SK-N-SH (cell line): ENCODE results near the gene AMZ1. TPM values are rescaled to one million over a fixed set of nuclear protein-coding genes. Genes with fewer than 3 reads are reported as not detected.

Experiments used
- CTCF ChIA-PET: fragments of 300-600, 350-600 bp; formaldehyde crosslinking; extraction: SDS; loops from one replicate; lab custom pipeline; 2021; lab: Yijun Ruan, JAX
- POLR2A ChIA-PET: fragments of 350-600 bp; sonication (Branson Sonifier 250); formaldehyde crosslinking; extraction: SDS; loops from one replicate; lab custom pipeline; 2020; ENCODE audit warnings: antibody characterized with exemption, inconsistent platforms; lab: Yijun Ruan, JAX
- DNase-seq: peaks from one replicate; pipeline ENCODE4 v3.0.0; 2012
- H2AFZ ChIP-seq: fragments of 200-600 bp; sonication (generic); 2 replicates; pipeline ENCODE4 v1.8.1; 2016; ENCODE audit warnings: antibody characterized with exemption, mild to moderate bottlenecking, low read depth
- H3F3A ChIP-seq: fragments of 200-600 bp; sonication (generic); replicated peaks from 2 replicates; pipeline ENCODE3; 2016; ENCODE audit warnings: antibody characterized with exemption, mild to moderate bottlenecking; ENCODE audit not compliant: insufficient read depth
- H3K27ac ChIP-seq, 2 experiments: fragments of 200-500 bp in 1 of 2; fragments of 200-600 bp in 1 of 2; sonication (Bioruptor generic) in 1 of 2; sonication (generic), shearing (Covaris generic) in 1 of 2; 2 replicates each; pipeline versions ENCODE4 v1.5.1 to v1.6.1; 2014 to 2016; ENCODE audit warnings: low read depth in 2 of 2, inconsistent platforms in 1 of 2, low read length in 1 of 2, mild to moderate bottlenecking in 1 of 2, mixed read lengths in 1 of 2
- H3K27me3 ChIP-seq: fragments of 200-600 bp; sonication (generic), shearing (Covaris generic); 2 replicates; pipeline ENCODE4 v1.6.1; 2016; ENCODE audit warnings: mixed run types; ENCODE audit not compliant: insufficient read depth
- H3K36me3 ChIP-seq, 2 experiments: fragments of 200-500 bp in 1 of 2; fragments of 200-600 bp in 1 of 2; sonication (Bioruptor generic) in 1 of 2; sonication (generic) in 1 of 2; replicated peaks in 1 of 2; 2 replicates each; pipeline versions ENCODE3 to v1.5.1; 2014 to 2016; ENCODE audit warnings: low read length in 1 of 2, mild to moderate bottlenecking in 1 of 2; ENCODE audit not compliant: insufficient read depth in 2 of 2, control insufficient read depth in 1 of 2
- H3K4me1 ChIP-seq, 2 experiments: fragments of 200-500 bp in 1 of 2; fragments of 200-600 bp in 1 of 2; sonication (Bioruptor generic) in 1 of 2; sonication (generic), shearing (Covaris generic) in 1 of 2; 2 replicates each; pipeline versions ENCODE4 v1.5.1 to v1.6.1; 2014 to 2016; ENCODE audit warnings: low read depth in 1 of 2, low read length in 1 of 2, mixed run types in 1 of 2; ENCODE audit not compliant: insufficient read depth in 2 of 2, control insufficient read depth in 1 of 2
- H3K4me2 ChIP-seq: fragments of 200-600 bp; sonication (generic), shearing (Covaris generic); 2 replicates; pipeline ENCODE4 v1.6.1; 2017; ENCODE audit warnings: mixed run types
- H3K4me3 ChIP-seq, 2 experiments: fragments of 200-500 bp in 1 of 2; fragments of 200-600 bp in 1 of 2; sonication (Bioruptor generic) in 1 of 2; sonication (generic), shearing (Covaris generic) in 1 of 2; 2 replicates each; pipeline versions ENCODE4 v1.5.1 to v1.8.1; 2014 to 2016; ENCODE audit warnings: low read depth in 2 of 2, inconsistent platforms in 1 of 2, low read length in 1 of 2, mild to moderate bottlenecking in 1 of 2, mixed read lengths in 1 of 2, moderate library complexity in 1 of 2
- H3K79me2 ChIP-seq: fragments of 200-600 bp; sonication (generic); 2 replicates; pipeline ENCODE4 v1.8.1; 2017; ENCODE audit warnings: mild to moderate bottlenecking; ENCODE audit not compliant: insufficient read depth
- H3K9ac ChIP-seq: fragments of 200-600 bp; sonication (generic); 2 replicates; pipeline ENCODE4 v1.6.1; 2017; ENCODE audit warnings: mixed run types
- H3K9me2 ChIP-seq: fragments of 200-600 bp; sonication (generic); 2 replicates; pipeline ENCODE4 v1.6.1; 2017; ENCODE audit warnings: mixed run types
- H3K9me3 ChIP-seq: fragments of 200-600 bp; sonication (generic); 2 replicates; pipeline ENCODE4 v1.6.1; 2017; ENCODE audit warnings: mixed run types, mild to moderate bottlenecking, moderate library complexity
- H4K20me1 ChIP-seq: fragments of 200-600 bp; sonication (generic); 2 replicates; pipeline ENCODE4 v1.6.1; 2017; ENCODE audit warnings: mild to moderate bottlenecking, mixed run types; ENCODE audit not compliant: insufficient read depth
- CHD2 ChIP-seq: fragments of 150-350 bp; IDR thresholded peaks from 2 replicates; pipeline ENCODE4 v1.6.1; 2018; ENCODE audit warnings: low read length; ENCODE audit not compliant: partially characterized antibody
- ELF1 ChIP-seq: IDR thresholded peaks from 2 replicates; pipeline ENCODE4 v1.4.0; 2012
- EP300 ChIP-seq, 2 experiments: IDR thresholded peaks; 2 replicates each; pipeline versions ENCODE4 v1.4.0 to v1.6.1; 2012; ENCODE audit warnings: borderline replicate concordance in 1 of 2, low read depth in 1 of 2, low read length in 1 of 2
- EZH2phosphoT487 ChIP-seq: fragments of 200-600 bp; sonication (generic); IDR thresholded peaks from 2 replicates; pipeline ENCODE4 v1.6.1; 2017; ENCODE audit warnings: low read depth, mixed run types, mild to moderate bottlenecking, antibody characterized with exemption, moderate library complexity, borderline replicate concordance
- FOXJ3 ChIP-seq: sonication (generic); formaldehyde crosslinking; IDR thresholded peaks from 2 replicates; pipeline ENCODE4 v1.5.1; 2020; ENCODE audit warnings: mild to moderate bottlenecking, missing genetic modification reagents
- GATA2 ChIP-seq: sonication (generic); formaldehyde crosslinking; IDR thresholded peaks from 2 replicates; pipeline ENCODE4 v1.5.0; 2020; ENCODE audit warnings: mild to moderate bottlenecking, missing genetic modification reagents
- MEF2A ChIP-seq: IDR thresholded peaks from 2 replicates; pipeline ENCODE4 v1.4.0; 2012; ENCODE audit warnings: low read depth, borderline replicate concordance
- MXI1 ChIP-seq: IDR thresholded peaks from 2 replicates; pipeline ENCODE4 v1.6.1; 2012; ENCODE audit warnings: mild to moderate bottlenecking, low read depth, low read length, improper control_type of control experiment
- RAD21 ChIP-seq: IDR thresholded peaks from 2 replicates; pipeline ENCODE4 v1.6.1; 2012; ENCODE audit warnings: mild to moderate bottlenecking, low read length
- RCOR1 ChIP-seq: fragments of 150-350 bp; IDR thresholded peaks from 2 replicates; pipeline ENCODE4 v1.6.1; 2017; ENCODE audit warnings: antibody characterized with exemption, low read length
- RFX5 ChIP-seq: IDR thresholded peaks from 2 replicates; pipeline ENCODE4 v1.6.1; 2012; ENCODE audit warnings: mild to moderate bottlenecking, improper control_type of control experiment, low read length
- WGBS: methylation state at CpG from one replicate; pipeline ENCODE4 v1.1.6; 2017; ENCODE audit warnings: low lambda C conversion rate; 5-methylcytosine and 5-hydroxymethylcytosine counted together
- polyA plus RNA-seq, 3 experiments: library from polyadenylated mRNA; depleted of rRNA; stranded (reverse); fragments of >200 nt; gene quantifications; 2 replicates each; pipeline ENCODE4 v1.2.3, GENCODE V29; 2012
- TF ChIP-seq, protein P1 (sequence below): IDR thresholded peaks from 2 replicates; pipeline ENCODE4; 2012
- TF ChIP-seq, protein P2 (sequence below): IDR thresholded peaks from 2 replicates; pipeline ENCODE4 v1.4.0; 2012; ENCODE audit warnings: low read depth, borderline replicate concordance

Gene AMZ1
- polyA plus RNA-seq, 1 of the 3 experiments (the other 2 are of a cell fraction), result 0.15 TPM

DNA sequence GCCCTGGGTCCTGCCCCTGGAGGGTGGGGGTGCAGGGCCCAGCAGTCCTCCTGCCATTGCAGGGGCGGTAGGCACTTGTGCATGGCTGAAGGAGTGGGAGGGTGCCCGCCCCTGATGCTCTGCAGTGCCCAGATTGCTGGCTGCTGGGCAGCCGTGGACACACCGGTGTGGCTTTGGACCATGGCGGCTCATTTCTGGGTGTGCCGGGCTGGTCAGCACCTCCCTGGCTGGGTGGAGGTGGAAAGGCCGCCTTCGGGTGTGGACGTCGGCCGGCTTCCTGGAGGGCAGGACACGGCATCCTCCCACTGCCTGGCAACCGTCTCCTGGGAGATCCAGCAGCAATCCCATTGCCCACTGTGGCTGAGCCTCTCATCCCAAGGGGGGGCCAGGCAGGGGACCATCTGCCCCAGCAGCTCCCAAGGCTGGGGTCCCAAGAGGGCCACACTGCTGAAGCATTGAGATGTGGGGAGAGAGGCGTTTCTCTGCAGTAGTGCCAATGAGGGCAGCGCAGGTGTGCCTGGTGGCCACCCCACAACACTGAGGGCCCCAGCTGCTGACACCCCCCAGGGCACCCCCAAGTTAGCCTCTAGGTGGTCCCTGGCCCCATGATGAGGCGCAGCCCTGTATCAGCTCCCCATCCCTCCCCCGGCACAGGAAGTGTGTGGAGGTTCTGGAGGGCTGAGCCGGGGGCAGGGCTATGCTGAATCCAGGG lies 43.3 kb upstream of the AMZ1 start:
- no peaks in the 10 kb centered on the region for H3K9me2 ChIP-seq
- 0 out of 2 replicates have a peak, but pooled peaks have one; percentile 17 for TF ChIP-seq RFX5
- no peak for TF ChIP-seq RAD21
- WGBS, result 68% methylated on average over 9 of the region's 18 CpGs
- H3K27me3 ChIP-seq, result no peaks in the 10 kb centered on the region
- no peak overlapping the region for H2AFZ ChIP-seq
- H3K4me3 ChIP-seq, result no peak overlapping the region
- no peaks in the 10 kb centered on the region for H3F3A ChIP-seq
- POLR2A ChIA-PET, result interaction anchor here (1.0 to 2.2 kb wide), 4 partner anchors 10 to 193 kb away, joined by 4 to 8 read pairs (median 8); partner anchors contain the start of gene TTYH3
- H3K36me3 ChIP-seq, result peaks cover 14 to 29% of the 10 kb centered on the region in 2 experiments
- peak; percentile 74 for DNase-seq
- H3K9ac ChIP-seq, result no peak overlapping the region; the same call in 1 of the 2 replicates
- peaks cover 93% of the 10 kb centered on the region for H4K20me1 ChIP-seq
- H3K27ac ChIP-seq, result peak overlapping the region; percentile 42 to 98
- H3K4me2 ChIP-seq, result peak overlapping the region; percentile 59
- no peaks in the 10 kb centered on the region for H3K9me3 ChIP-seq
- H3K4me1 ChIP-seq, result peaks cover 36 to 80% of the 10 kb centered on the region in 2 experiments
- CTCF ChIA-PET, result interaction anchor here (0.6 to 5.9 kb wide), 22 partner anchors 8 to 193 kb away, joined by 3 to 54 read pairs (median 5); partner anchors contain the start of gene TTYH3
- peaks cover 87% of the 10 kb centered on the region for H3K79me2 ChIP-seq

DNA sequence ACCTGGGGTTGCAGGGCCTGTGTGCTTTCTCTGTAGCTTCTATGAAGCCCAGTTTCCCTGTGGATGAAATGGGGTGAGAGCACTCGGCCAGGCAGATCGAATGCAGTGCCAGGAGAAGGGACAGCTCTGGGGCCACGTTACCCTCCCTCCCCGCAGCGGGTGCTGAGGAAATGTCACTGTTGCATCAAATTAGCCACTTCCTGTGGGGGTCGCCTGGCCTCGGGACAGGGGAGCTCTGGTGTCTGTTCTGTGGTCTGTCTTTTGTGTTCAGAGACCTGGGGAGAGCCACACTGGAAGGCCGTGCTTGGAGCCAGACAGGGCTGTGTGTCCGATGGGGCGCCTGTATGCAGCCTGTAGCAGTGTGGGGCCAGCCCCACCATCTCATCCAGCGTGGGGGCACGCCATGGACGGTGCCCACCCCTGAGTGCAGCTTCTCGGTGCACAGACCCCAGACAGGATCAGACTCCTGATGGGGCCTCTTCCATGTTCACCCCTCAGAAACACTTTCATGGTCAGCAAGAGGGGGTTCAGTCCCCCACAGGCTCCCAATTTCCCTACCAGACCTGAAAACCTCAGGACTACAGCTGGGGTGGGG lies 42.6 kb upstream of the AMZ1 start:
- WGBS, result 41% methylated on average over 14 of the region's 14 CpGs
- Histone ChIP-seq H3K9me2 (no peaks in the 10 kb centered on the region), H3K27ac (peak overlapping the region; percentile 42 to 98), H3K9ac (no peak overlapping the region; the same call in 1 of the 2 replicates), H3K27me3 (no peaks in the 10 kb centered on the region), H3K4me1 (peaks cover 33 to 74% of the 10 kb centered on the region in 2 experiments), H3K36me3 (peaks cover 20 to 29% of the 10 kb centered on the region in 2 experiments), H2AFZ (no peak overlapping the region), H4K20me1 (peaks cover 86% of the 10 kb centered on the region), H3F3A (no peaks in the 10 kb centered on the region), H3K79me2 (peaks cover 80% of the 10 kb centered on the region), H3K4me3 (no peak overlapping the region), H3K4me2 (peak overlapping the region; percentile 59), H3K9me3 (no peaks in the 10 kb centered on the region)
- TF ChIP-seq CHD2 (peak; percentile 82), ELF1 (no peak), EP300 (IDR thresholded peaks at IDR 0.05; ENCODE audit: borderline replicate concordance in 1 of 2, low read depth in 1 of 2, low read length in 1 of 2) (peak in 1 of 2 experiments; percentile 89; a peak in 2 of 4 replicates), RCOR1 (peak; percentile 86), GATA2 (peak; percentile 45; the same call in 1 of the 2 replicates), EZH2phosphoT487 (no peak), FOXJ3 (CRISPR knock-in tag) (peak; percentile 89), MXI1 (peak; percentile 90), RFX5 (no peak), MEF2A (no peak), RAD21 (peak; percentile 35)
- TF ChIP-seq, protein P1, sequence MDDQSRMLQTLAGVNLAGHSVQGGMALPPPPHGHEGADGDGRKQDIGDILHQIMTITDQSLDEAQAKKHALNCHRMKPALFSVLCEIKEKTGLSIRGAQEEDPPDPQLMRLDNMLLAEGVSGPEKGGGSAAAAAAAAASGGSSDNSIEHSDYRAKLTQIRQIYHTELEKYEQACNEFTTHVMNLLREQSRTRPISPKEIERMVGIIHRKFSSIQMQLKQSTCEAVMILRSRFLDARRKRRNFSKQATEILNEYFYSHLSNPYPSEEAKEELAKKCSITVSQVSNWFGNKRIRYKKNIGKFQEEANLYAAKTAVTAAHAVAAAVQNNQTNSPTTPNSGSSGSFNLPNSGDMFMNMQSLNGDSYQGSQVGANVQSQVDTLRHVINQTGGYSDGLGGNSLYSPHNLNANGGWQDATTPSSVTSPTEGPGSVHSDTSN, result peak; percentile 32; the same call in 1 of the 2 replicates
- TF ChIP-seq, protein P2, sequence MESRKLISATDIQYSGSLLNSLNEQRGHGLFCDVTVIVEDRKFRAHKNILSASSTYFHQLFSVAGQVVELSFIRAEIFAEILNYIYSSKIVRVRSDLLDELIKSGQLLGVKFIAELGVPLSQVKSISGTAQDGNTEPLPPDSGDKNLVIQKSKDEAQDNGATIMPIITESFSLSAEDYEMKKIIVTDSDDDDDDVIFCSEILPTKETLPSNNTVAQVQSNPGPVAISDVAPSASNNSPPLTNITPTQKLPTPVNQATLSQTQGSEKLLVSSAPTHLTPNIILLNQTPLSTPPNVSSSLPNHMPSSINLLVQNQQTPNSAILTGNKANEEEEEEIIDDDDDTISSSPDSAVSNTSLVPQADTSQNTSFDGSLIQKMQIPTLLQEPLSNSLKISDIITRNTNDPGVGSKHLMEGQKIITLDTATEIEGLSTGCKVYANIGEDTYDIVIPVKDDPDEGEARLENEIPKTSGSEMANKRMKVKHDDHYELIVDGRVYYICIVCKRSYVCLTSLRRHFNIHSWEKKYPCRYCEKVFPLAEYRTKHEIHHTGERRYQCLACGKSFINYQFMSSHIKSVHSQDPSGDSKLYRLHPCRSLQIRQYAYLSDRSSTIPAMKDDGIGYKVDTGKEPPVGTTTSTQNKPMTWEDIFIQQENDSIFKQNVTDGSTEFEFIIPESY, result no peak
- peak; percentile 93 for DNase-seq
- ChIA-PET CTCF (interaction anchor here (0.8 to 5.9 kb wide), 14 partner anchors 9 to 194 kb away, joined by 3 to 54 read pairs (median 6); partner anchors contain the start of gene TTYH3), POLR2A (interaction anchor here (0.7 to 2.2 kb wide), 5 partner anchors 10 to 194 kb away, joined by 3 to 8 read pairs (median 8); partner anchors contain the start of gene TTYH3)
